ENCODE results near the gene MBLAC1.
A peak's percentile ranks its signal among the peaks of the same experiment; 100 is the strongest.
"Not testable (repeated sequence)": the region's sequence is repeated elsewhere in the genome, so short reads cannot be mapped to it uniquely, and the experiment has no call there.

MBLAC1 gene

DNA sequence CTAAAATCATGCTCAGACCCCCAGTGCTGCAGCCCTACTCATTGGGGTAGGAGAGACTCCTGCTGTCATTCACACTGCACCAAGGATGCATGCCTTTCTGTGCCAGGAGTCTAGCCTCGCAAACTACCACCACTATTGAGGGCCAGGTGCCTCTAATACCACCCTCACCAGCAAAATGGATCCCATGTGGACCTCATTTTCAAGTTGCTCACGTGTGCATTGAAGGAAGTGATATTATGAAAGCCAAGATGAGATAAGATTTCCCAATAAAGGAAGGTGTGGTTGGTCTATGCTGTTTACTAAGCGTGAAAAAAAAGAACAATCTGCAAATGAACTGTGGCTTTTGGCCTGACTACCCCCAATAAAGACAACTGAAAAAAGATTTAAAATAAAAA is 14.8 kb downstream of the MBLAC1 start:
- TF ChIP-seq SP1 (IDR thresholded peaks at IDR 0.05) = no peak
- TF ChIP-seq LEF1 (IDR thresholded peaks at IDR 0.05; ENCODE audit: borderline replicate concordance) = no peak
- no peak for TF ChIP-seq ARNT (IDR thresholded peaks at IDR 0.05)
- TF ChIP-seq TARDBP (IDR thresholded peaks at IDR 0.05) = no peak
- TF ChIP-seq BHLHE40 (IDR thresholded peaks at IDR 0.05; ENCODE audit: borderline replicate concordance) = no peak
- no peak for TF ChIP-seq ELF4 (IDR thresholded peaks at IDR 0.05)
- TF ChIP-seq NFRKB (IDR thresholded peaks at IDR 0.05) = no peak
- ChIA-PET POLR2A (interaction anchor here (1.1 kb wide), 1 partner anchor 13 kb away, joined by 3 read pairs; no protein-coding TSS in a partner anchor), CTCF (interaction anchor here (1.5 to 3.0 kb wide), 3 partner anchors 9 to 17 kb away, joined by 3 to 10 read pairs (median 8); no protein-coding TSS in a partner anchor)
- DNase-seq (ENCODE audit: extremely low spot score) = no peak

GRCh38 chr7:100142461-100142860 is 15.7 kb downstream of the MBLAC1 start:
- no peak for DNase-seq (ENCODE audit: extremely low spot score)
- ChIA-PET POLR2A (no interaction called here), CTCF (interaction anchor here (0.5 to 3.0 kb wide), 3 partner anchors 8 to 17 kb away, joined by 3 to 8 read pairs (median 3); no protein-coding TSS in a partner anchor)
- TF ChIP-seq FOXM1 (IDR thresholded peaks at IDR 0.05; ENCODE audit: borderline replicate concordance) (no peak), FOXA1 (IDR thresholded peaks at IDR 0.05) (no peak), NFRKB (IDR thresholded peaks at IDR 0.05) (no peak), ARNT (IDR thresholded peaks at IDR 0.05) (no peak), CTBP1 (IDR thresholded peaks at IDR 0.05; ENCODE audit: borderline replicate concordance) (no peak), FOXK2 (IDR thresholded peaks at IDR 0.05) (no peak), BHLHE40 (IDR thresholded peaks at IDR 0.05; ENCODE audit: borderline replicate concordance) (no peak)
- TF ChIP-seq, protein P1, sequence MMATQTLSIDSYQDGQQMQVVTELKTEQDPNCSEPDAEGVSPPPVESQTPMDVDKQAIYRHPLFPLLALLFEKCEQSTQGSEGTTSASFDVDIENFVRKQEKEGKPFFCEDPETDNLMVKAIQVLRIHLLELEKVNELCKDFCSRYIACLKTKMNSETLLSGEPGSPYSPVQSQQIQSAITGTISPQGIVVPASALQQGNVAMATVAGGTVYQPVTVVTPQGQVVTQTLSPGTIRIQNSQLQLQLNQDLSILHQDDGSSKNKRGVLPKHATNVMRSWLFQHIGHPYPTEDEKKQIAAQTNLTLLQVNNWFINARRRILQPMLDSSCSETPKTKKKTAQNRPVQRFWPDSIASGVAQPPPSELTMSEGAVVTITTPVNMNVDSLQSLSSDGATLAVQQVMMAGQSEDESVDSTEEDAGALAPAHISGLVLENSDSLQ (IDR thresholded peaks at IDR 0.05) = no peak

GRCh38 chr7:100146350-100146749 is 19.6 kb downstream of the MBLAC1 start:
- CTCF ChIA-PET = interaction anchor here (0.7 to 1.7 kb wide), 2 partner anchors 14 to 16 kb away, joined by 6 read pairs; no protein-coding TSS in a partner anchor
- DNase-seq (ENCODE audit: extremely low spot score); POLR2A ChIA-PET: not testable (repeated sequence)

DNA sequence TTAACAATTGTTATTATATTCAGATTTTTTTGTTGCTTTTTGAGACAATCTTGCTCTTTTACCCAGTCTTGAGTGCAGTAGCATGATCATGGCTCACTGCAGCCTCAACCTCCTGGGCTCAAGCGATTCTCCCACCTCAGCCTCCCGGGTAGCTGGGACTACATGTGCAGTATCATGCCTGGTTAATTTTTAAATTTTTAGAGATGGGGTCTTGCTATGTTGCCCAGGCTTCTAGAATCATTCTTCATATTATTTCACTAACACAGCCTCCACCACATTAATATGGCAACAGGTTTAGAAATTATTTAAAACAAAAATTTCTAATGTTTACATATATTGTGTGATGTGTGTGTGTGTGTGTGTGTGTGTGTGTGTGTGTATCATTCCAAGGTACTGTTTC is 20.5 kb downstream of the MBLAC1 start:
- ChIA-PET CTCF (interaction anchor here (1.7 to 1.8 kb wide), 2 partner anchors 15 to 17 kb away, joined by 6 to 8 read pairs; no protein-coding TSS in a partner anchor), POLR2A (interaction anchor here (0.8 to 2.4 kb wide), 6 partner anchors 10 to 46 kb away, joined by 3 to 23 read pairs (median 7); partner anchors contain the start of genes AP4M1, GPC2, MBLAC1 and MCM7)
- DNase-seq (ENCODE audit: extremely low spot score) = no peak
- TF ChIP-seq ELF4 (IDR thresholded peaks at IDR 0.05) (no peak), SUZ12 (IDR thresholded peaks at IDR 0.05) (no peak), HDGF (IDR thresholded peaks at IDR 0.05; ENCODE audit: borderline replicate concordance) (no peak), BHLHE40 (IDR thresholded peaks at IDR 0.05; ENCODE audit: borderline replicate concordance) (no peak), L3MBTL2 (conservative IDR thresholded peaks at IDR 0.05) (no peak), FOXK2 (IDR thresholded peaks at IDR 0.05) (no peak), ZNF384 (IDR thresholded peaks at IDR 0.05) (no peak), FOXA1 (IDR thresholded peaks at IDR 0.05) (no peak), NFRKB (IDR thresholded peaks at IDR 0.05) (no peak), SP1 (IDR thresholded peaks at IDR 0.05) (no peak), CTBP1 (IDR thresholded peaks at IDR 0.05; ENCODE audit: borderline replicate concordance) (no peak), TARDBP (IDR thresholded peaks at IDR 0.05) (no peak), LEF1 (IDR thresholded peaks at IDR 0.05; ENCODE audit: borderline replicate concordance) (no peak), ARNT (IDR thresholded peaks at IDR 0.05) (no peak), FOXM1 (IDR thresholded peaks at IDR 0.05; ENCODE audit: borderline replicate concordance) (no peak)
- TF ChIP-seq, protein P1 (IDR thresholded peaks at IDR 0.05) = no peak

GRCh38 chr7:100148225-100148558 is 21.4 kb downstream of the MBLAC1 start:
- POLR2A ChIA-PET = interaction anchor here (0.6 to 2.4 kb wide), 27 partner anchors 8 to 281 kb away, joined by 3 to 23 read pairs (median 4); partner anchors contain the start of genes AP4M1, GPC2, MBLAC1 and MCM7
- peak; percentile 83 for TF ChIP-seq L3MBTL2 (conservative IDR thresholded peaks at IDR 0.05)
- TF ChIP-seq, protein P1 (IDR thresholded peaks at IDR 0.05) = no peak

GRCh38 chr7:100148559-100149328 is 22.0 kb downstream of the MBLAC1 start, which contains the start of gene LAMTOR4:
LAMTOR4 (plus strand) TSS chr7:100148918; CDS start chr7:100148973, 55 bp downstream.
- POLR2A ChIA-PET = interaction anchor here (0.6 to 2.4 kb wide), 26 partner anchors 8 to 280 kb away, joined by 3 to 23 read pairs (median 4); partner anchors contain the start of genes AP4M1, GPC2, MCM7 and STAG3
- TF ChIP-seq BHLHE40 (IDR thresholded peaks at IDR 0.05; ENCODE audit: borderline replicate concordance) (no peak), FOXK2 (IDR thresholded peaks at IDR 0.05) (no peak), L3MBTL2 (conservative IDR thresholded peaks at IDR 0.05) (peak; percentile 64), HDGF (IDR thresholded peaks at IDR 0.05; ENCODE audit: borderline replicate concordance) (0 out of 2 replicates have a peak, but pooled peaks have one; percentile 61), ELF4 (IDR thresholded peaks at IDR 0.05) (peak; percentile 62; the same call in 1 of the 2 replicates)
- TF ChIP-seq, protein P1 (IDR thresholded peaks at IDR 0.05) = peak; percentile 99
- peak; percentile 97 for DNase-seq (ENCODE audit: extremely low spot score)
- CTCF ChIA-PET = interaction anchor here (0.6 to 1.8 kb wide), 4 partner anchors 16 to 47 kb away, joined by 3 to 8 read pairs (median 4); partner anchors contain the start of genes AP4M1 and GAL3ST4

More at GRCh38 chr7:100148225-100148558, 21.4 kb downstream of the MBLAC1 start:
- DNase-seq (ENCODE audit: extremely low spot score) = no peak
- CTCF ChIA-PET = interaction anchor here (0.6 to 1.8 kb wide), 5 partner anchors 14 to 47 kb away, joined by 3 to 8 read pairs (median 3); partner anchors contain the start of genes AP4M1 and GAL3ST4

Measured in HEK293T (cell line).